HL-60 (cell line): Measurements from ENCODE around the gene GPR149.

Source experiments
- DNase-seq, 2 experiments: peaks; one replicate each; pipeline ENCODE4 v3.0.0-alpha.2; 2010 to 2020; ENCODE audit warnings: low read depth in 1 of 2, low spot score in 1 of 2
- H3K27ac ChIP-seq: fragments of 250-450 bp; sonication (Bioruptor Pico); replicated peaks from 2 replicates; pipeline ENCODE4 v1.5.1; 2020; ENCODE audit warnings: mild to moderate bottlenecking, moderate library complexity
- H3K27me3 ChIP-seq: fragments of 250-450 bp; sonication (Bioruptor Pico); 2 replicates; pipeline ENCODE4 v1.5.1; 2021; ENCODE audit warnings: mild to moderate bottlenecking, moderate library complexity; ENCODE audit not compliant: insufficient read depth, poor library complexity, severe bottlenecking
- H3K4me3 ChIP-seq: replicated peaks from 2 replicates; pipeline ENCODE4 v1.5.1; 2011; ENCODE audit warnings: mild to moderate bottlenecking, control low read depth, low read length; ENCODE audit not compliant: insufficient read depth
- GABPA ChIP-seq: IDR thresholded peaks from 2 replicates; pipeline ENCODE4 v1.6.1; 2012; ENCODE audit warnings: low read depth
- POLR2AphosphoS5 ChIP-seq: IDR thresholded peaks from 2 replicates; pipeline ENCODE4 v1.6.1; 2012; ENCODE audit warnings: low read depth
- SPI1 ChIP-seq: IDR thresholded peaks from 2 replicates; pipeline ENCODE4 v1.6.1; 2012; ENCODE audit warnings: low read depth, mild to moderate bottlenecking, borderline replicate concordance
- TF ChIP-seq, protein P1 (sequence below): IDR thresholded peaks from one replicate; pipeline ENCODE4 v1.5.1; 2011; ENCODE audit warnings: low read length, control low read depth, inconsistent platforms; ENCODE audit not compliant: insufficient read depth
- TF ChIP-seq, protein P2 (sequence below): IDR thresholded peaks from 2 replicates; pipeline ENCODE4 v1.6.1; 2012; ENCODE audit warnings: low read depth; ENCODE audit not compliant: insufficient replicate concordance

Gene GPR149

DNA sequence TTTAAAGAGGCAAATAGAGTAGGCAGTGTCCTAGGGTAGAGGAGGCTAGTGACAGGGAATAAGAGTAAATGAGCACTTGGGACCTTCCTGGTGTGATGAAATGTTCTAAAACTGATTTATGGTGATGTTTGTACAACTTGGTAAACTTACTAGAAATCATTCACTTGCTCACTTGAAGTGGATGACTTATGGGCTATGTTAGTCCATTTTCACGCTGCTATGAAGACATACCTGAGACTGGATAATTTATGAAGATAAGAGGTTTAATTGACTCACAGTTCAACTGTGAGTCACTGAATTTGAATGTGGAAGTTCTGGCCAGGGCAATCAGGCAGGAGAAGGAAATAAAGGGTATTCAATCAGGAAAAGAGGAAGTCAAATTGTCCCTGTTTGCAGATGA is 74.0 kb downstream of the GPR149 start:
- DNase-seq: no peak
- TF ChIP-seq SPI1 (no peak), POLR2AphosphoS5 (no peak), GABPA (no peak)
- TF ChIP-seq, protein P1, sequence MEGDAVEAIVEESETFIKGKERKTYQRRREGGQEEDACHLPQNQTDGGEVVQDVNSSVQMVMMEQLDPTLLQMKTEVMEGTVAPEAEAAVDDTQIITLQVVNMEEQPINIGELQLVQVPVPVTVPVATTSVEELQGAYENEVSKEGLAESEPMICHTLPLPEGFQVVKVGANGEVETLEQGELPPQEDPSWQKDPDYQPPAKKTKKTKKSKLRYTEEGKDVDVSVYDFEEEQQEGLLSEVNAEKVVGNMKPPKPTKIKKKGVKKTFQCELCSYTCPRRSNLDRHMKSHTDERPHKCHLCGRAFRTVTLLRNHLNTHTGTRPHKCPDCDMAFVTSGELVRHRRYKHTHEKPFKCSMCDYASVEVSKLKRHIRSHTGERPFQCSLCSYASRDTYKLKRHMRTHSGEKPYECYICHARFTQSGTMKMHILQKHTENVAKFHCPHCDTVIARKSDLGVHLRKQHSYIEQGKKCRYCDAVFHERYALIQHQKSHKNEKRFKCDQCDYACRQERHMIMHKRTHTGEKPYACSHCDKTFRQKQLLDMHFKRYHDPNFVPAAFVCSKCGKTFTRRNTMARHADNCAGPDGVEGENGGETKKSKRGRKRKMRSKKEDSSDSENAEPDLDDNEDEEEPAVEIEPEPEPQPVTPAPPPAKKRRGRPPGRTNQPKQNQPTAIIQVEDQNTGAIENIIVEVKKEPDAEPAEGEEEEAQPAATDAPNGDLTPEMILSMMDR: no peak
- TF ChIP-seq, protein P2, sequence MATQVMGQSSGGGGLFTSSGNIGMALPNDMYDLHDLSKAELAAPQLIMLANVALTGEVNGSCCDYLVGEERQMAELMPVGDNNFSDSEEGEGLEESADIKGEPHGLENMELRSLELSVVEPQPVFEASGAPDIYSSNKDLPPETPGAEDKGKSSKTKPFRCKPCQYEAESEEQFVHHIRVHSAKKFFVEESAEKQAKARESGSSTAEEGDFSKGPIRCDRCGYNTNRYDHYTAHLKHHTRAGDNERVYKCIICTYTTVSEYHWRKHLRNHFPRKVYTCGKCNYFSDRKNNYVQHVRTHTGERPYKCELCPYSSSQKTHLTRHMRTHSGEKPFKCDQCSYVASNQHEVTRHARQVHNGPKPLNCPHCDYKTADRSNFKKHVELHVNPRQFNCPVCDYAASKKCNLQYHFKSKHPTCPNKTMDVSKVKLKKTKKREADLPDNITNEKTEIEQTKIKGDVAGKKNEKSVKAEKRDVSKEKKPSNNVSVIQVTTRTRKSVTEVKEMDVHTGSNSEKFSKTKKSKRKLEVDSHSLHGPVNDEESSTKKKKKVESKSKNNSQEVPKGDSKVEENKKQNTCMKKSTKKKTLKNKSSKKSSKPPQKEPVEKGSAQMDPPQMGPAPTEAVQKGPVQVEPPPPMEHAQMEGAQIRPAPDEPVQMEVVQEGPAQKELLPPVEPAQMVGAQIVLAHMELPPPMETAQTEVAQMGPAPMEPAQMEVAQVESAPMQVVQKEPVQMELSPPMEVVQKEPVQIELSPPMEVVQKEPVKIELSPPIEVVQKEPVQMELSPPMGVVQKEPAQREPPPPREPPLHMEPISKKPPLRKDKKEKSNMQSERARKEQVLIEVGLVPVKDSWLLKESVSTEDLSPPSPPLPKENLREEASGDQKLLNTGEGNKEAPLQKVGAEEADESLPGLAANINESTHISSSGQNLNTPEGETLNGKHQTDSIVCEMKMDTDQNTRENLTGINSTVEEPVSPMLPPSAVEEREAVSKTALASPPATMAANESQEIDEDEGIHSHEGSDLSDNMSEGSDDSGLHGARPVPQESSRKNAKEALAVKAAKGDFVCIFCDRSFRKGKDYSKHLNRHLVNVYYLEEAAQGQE: no peak
- no peak overlapping the region for H3K27ac ChIP-seq
- H3K27me3 ChIP-seq: no peaks in the 10 kb centered on the region
- no peak overlapping the region for H3K4me3 ChIP-seq

GRCh38 chr3:154349223-154349622 is 80.8 kb downstream of the GPR149 start:
- Histone ChIP-seq H3K27me3 (no peaks in the 10 kb centered on the region), H3K27ac (no peak overlapping the region), H3K4me3 (no peak overlapping the region)
- no peak for DNase-seq
- TF ChIP-seq POLR2AphosphoS5 (no peak), SPI1 (no peak), GABPA (no peak)
- TF ChIP-seq, protein P1: no peak
- TF ChIP-seq, protein P2: no peak

DNA sequence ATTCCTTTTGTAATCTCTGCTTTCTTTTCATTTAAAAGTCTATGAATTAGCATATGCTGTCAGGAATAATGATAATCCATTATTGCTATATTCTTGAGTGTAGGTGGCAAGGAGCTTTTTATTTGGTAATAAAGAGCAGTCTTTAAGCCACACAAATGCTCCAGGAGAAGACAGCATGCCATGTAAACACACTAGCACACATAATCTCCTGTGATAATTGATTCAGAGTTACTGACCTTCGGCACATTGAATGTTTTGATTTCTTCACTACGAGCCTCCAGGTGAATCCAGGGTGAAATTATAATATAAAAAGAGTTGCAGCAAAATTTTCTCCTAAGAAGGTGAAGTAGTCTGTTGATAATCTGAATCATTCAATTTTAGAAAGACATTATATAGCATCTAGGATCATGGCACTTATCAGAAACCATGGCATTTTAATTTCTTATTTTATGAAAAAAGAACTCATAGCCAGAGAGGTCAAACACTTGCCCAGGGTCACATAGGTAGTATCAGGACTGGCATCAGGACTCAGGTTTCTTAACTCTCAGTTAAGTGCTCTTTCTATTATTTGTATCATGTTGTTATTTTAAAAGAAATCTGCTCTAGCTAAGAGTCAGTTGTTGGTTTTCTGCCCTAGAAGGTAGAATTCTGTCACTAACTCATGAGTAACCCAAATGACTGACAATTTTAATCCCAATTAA is 84.4 kb downstream of the GPR149 start:
- Histone ChIP-seq H3K4me3 (no peak overlapping the region), H3K27me3 (no peaks in the 10 kb centered on the region), H3K27ac (no peak overlapping the region)
- DNase-seq: no peak
- TF ChIP-seq, protein P2: no peak
